SK-N-SH (cell line): ENCODE data around the gene RNF11. TPM values are rescaled to one million over a fixed set of nuclear protein-coding genes. Genes with fewer than 3 reads are reported as not detected.
"Not testable (repeated sequence)": the region's sequence is repeated elsewhere in the genome, so short reads cannot be mapped to it uniquely, and the experiment has no call there.

Experiments
- CTCF ChIA-PET: fragments of 300-600, 350-600 bp; formaldehyde crosslinking; extraction: SDS; loops from one replicate; lab custom pipeline; 2021; lab: Yijun Ruan, JAX
- POLR2A ChIA-PET: fragments of 350-600 bp; sonication (Branson Sonifier 250); formaldehyde crosslinking; extraction: SDS; loops from one replicate; lab custom pipeline; 2020; ENCODE audit warnings: antibody characterized with exemption, inconsistent platforms; lab: Yijun Ruan, JAX
- DNase-seq: peaks from one replicate; pipeline ENCODE4 v3.0.0; 2012
- H2AFZ ChIP-seq: fragments of 200-600 bp; sonication (generic); 2 replicates; pipeline ENCODE4 v1.8.1; 2016; ENCODE audit warnings: antibody characterized with exemption, mild to moderate bottlenecking, low read depth
- H3F3A ChIP-seq: fragments of 200-600 bp; sonication (generic); replicated peaks from 2 replicates; pipeline ENCODE3; 2016; ENCODE audit warnings: antibody characterized with exemption, mild to moderate bottlenecking; ENCODE audit not compliant: insufficient read depth
- H3K27ac ChIP-seq, 2 experiments: fragments of 200-500 bp in 1 of 2; fragments of 200-600 bp in 1 of 2; sonication (Bioruptor generic) in 1 of 2; sonication (generic), shearing (Covaris generic) in 1 of 2; 2 replicates each; pipeline versions ENCODE4 v1.5.1 to v1.6.1; 2014 to 2016; ENCODE audit warnings: low read depth in 2 of 2, inconsistent platforms in 1 of 2, low read length in 1 of 2, mild to moderate bottlenecking in 1 of 2, mixed read lengths in 1 of 2
- H3K27me3 ChIP-seq: fragments of 200-600 bp; sonication (generic), shearing (Covaris generic); 2 replicates; pipeline ENCODE4 v1.6.1; 2016; ENCODE audit warnings: mixed run types; ENCODE audit not compliant: insufficient read depth
- H3K36me3 ChIP-seq, 2 experiments: fragments of 200-500 bp in 1 of 2; fragments of 200-600 bp in 1 of 2; sonication (Bioruptor generic) in 1 of 2; sonication (generic) in 1 of 2; replicated peaks in 1 of 2; 2 replicates each; pipeline versions ENCODE3 to v1.5.1; 2014 to 2016; ENCODE audit warnings: low read length in 1 of 2, mild to moderate bottlenecking in 1 of 2; ENCODE audit not compliant: insufficient read depth in 2 of 2, control insufficient read depth in 1 of 2
- H3K4me1 ChIP-seq, 2 experiments: fragments of 200-500 bp in 1 of 2; fragments of 200-600 bp in 1 of 2; sonication (Bioruptor generic) in 1 of 2; sonication (generic), shearing (Covaris generic) in 1 of 2; 2 replicates each; pipeline versions ENCODE4 v1.5.1 to v1.6.1; 2014 to 2016; ENCODE audit warnings: low read depth in 1 of 2, low read length in 1 of 2, mixed run types in 1 of 2; ENCODE audit not compliant: insufficient read depth in 2 of 2, control insufficient read depth in 1 of 2
- H3K4me2 ChIP-seq: fragments of 200-600 bp; sonication (generic), shearing (Covaris generic); 2 replicates; pipeline ENCODE4 v1.6.1; 2017; ENCODE audit warnings: mixed run types
- H3K4me3 ChIP-seq, 2 experiments: fragments of 200-500 bp in 1 of 2; fragments of 200-600 bp in 1 of 2; sonication (Bioruptor generic) in 1 of 2; sonication (generic), shearing (Covaris generic) in 1 of 2; 2 replicates each; pipeline versions ENCODE4 v1.5.1 to v1.8.1; 2014 to 2016; ENCODE audit warnings: low read depth in 2 of 2, inconsistent platforms in 1 of 2, low read length in 1 of 2, mild to moderate bottlenecking in 1 of 2, mixed read lengths in 1 of 2, moderate library complexity in 1 of 2
- H3K79me2 ChIP-seq: fragments of 200-600 bp; sonication (generic); 2 replicates; pipeline ENCODE4 v1.8.1; 2017; ENCODE audit warnings: mild to moderate bottlenecking; ENCODE audit not compliant: insufficient read depth
- H3K9ac ChIP-seq: fragments of 200-600 bp; sonication (generic); 2 replicates; pipeline ENCODE4 v1.6.1; 2017; ENCODE audit warnings: mixed run types
- H3K9me2 ChIP-seq: fragments of 200-600 bp; sonication (generic); 2 replicates; pipeline ENCODE4 v1.6.1; 2017; ENCODE audit warnings: mixed run types
- H3K9me3 ChIP-seq: fragments of 200-600 bp; sonication (generic); 2 replicates; pipeline ENCODE4 v1.6.1; 2017; ENCODE audit warnings: mixed run types, mild to moderate bottlenecking, moderate library complexity
- H4K20me1 ChIP-seq: fragments of 200-600 bp; sonication (generic); 2 replicates; pipeline ENCODE4 v1.6.1; 2017; ENCODE audit warnings: mild to moderate bottlenecking, mixed run types; ENCODE audit not compliant: insufficient read depth
- CHD2 ChIP-seq: fragments of 150-350 bp; IDR thresholded peaks from 2 replicates; pipeline ENCODE4 v1.6.1; 2018; ENCODE audit warnings: low read length; ENCODE audit not compliant: partially characterized antibody
- EZH2phosphoT487 ChIP-seq: fragments of 200-600 bp; sonication (generic); IDR thresholded peaks from 2 replicates; pipeline ENCODE4 v1.6.1; 2017; ENCODE audit warnings: low read depth, mixed run types, mild to moderate bottlenecking, antibody characterized with exemption, moderate library complexity, borderline replicate concordance
- FOXJ3 ChIP-seq: sonication (generic); formaldehyde crosslinking; IDR thresholded peaks from 2 replicates; pipeline ENCODE4 v1.5.1; 2020; ENCODE audit warnings: mild to moderate bottlenecking, missing genetic modification reagents
- FOXM1 ChIP-seq: IDR thresholded peaks from 2 replicates; pipeline ENCODE4 v1.4.0; 2012; ENCODE audit warnings: low read depth, mild to moderate bottlenecking
- GABPA ChIP-seq: IDR thresholded peaks from 2 replicates; pipeline ENCODE4 v1.4.0; 2012; ENCODE audit warnings: low read depth, mild to moderate bottlenecking
- IRF3 ChIP-seq: fragments of 150-350 bp; IDR thresholded peaks from 2 replicates; pipeline ENCODE4 v1.6.1; 2016; ENCODE audit warnings: mild to moderate bottlenecking, low read depth, low read length
- NFIC ChIP-seq: IDR thresholded peaks from 2 replicates; pipeline ENCODE4 v1.4.0; 2012; ENCODE audit warnings: borderline replicate concordance
- PBX3 ChIP-seq: IDR thresholded peaks from 2 replicates; pipeline ENCODE4; 2012
- POLR2AphosphoS5 ChIP-seq: IDR thresholded peaks from 2 replicates; pipeline ENCODE4 v1.6.1; 2012; ENCODE audit warnings: low read depth, low read length
- RCOR1 ChIP-seq: fragments of 150-350 bp; IDR thresholded peaks from 2 replicates; pipeline ENCODE4 v1.6.1; 2017; ENCODE audit warnings: antibody characterized with exemption, low read length
- RFX5 ChIP-seq: IDR thresholded peaks from 2 replicates; pipeline ENCODE4 v1.6.1; 2012; ENCODE audit warnings: mild to moderate bottlenecking, improper control_type of control experiment, low read length
- RXRA ChIP-seq: IDR thresholded peaks from 2 replicates; pipeline ENCODE4 v1.4.0; 2012; ENCODE audit warnings: low read depth, mild to moderate bottlenecking, borderline replicate concordance
- TAF1 ChIP-seq: IDR thresholded peaks from 2 replicates; pipeline ENCODE4 v1.6.1; 2012; ENCODE audit warnings: low read depth, mild to moderate bottlenecking, low read length, moderate library complexity, borderline replicate concordance
- TEAD4 ChIP-seq: IDR thresholded peaks from 2 replicates; pipeline ENCODE4 v1.4.0; 2012; ENCODE audit warnings: mild to moderate bottlenecking, borderline replicate concordance; ENCODE audit not compliant: insufficient read depth
- YY1 ChIP-seq: IDR thresholded peaks from 2 replicates; pipeline ENCODE4 v1.4.0; 2012; ENCODE audit warnings: low read depth, mild to moderate bottlenecking
- WGBS: methylation state at CpG from one replicate; pipeline ENCODE4 v1.1.6; 2017; ENCODE audit warnings: low lambda C conversion rate; 5-methylcytosine and 5-hydroxymethylcytosine counted together
- polyA plus RNA-seq, 3 experiments: library from polyadenylated mRNA; depleted of rRNA; stranded (reverse); fragments of >200 nt; gene quantifications; 2 replicates each; pipeline ENCODE4 v1.2.3, GENCODE V29; 2012
- TF ChIP-seq, protein P1 (sequence below): IDR thresholded peaks from 2 replicates; pipeline ENCODE4 v1.6.1; 2012; ENCODE audit warnings: mild to moderate bottlenecking, low read depth, low read length, moderate library complexity

Gene RNF11
- polyA plus RNA-seq, 1 of the 3 experiments (the other 2 are of a cell fraction) = 62.5 TPM

- 91% methylated on average over 6 of the region's 6 CpGs for WGBS
- H3K4me2 ChIP-seq = no peak overlapping the region
- CTCF ChIA-PET = no interaction called here
- H3K27me3 ChIP-seq = no peaks in the 10 kb centered on the region
- H3K79me2 ChIP-seq = no peaks in the 10 kb centered on the region
- no peak overlapping the region for H3K4me3 ChIP-seq
- H3K36me3 ChIP-seq = no peaks in the 10 kb centered on the region
- H3K9me3 ChIP-seq = no peaks in the 10 kb centered on the region
- H4K20me1 ChIP-seq = no peaks in the 10 kb centered on the region
- H2AFZ ChIP-seq = no peak overlapping the region
- POLR2A ChIA-PET = no interaction called here
- no peak for TF ChIP-seq TEAD4
- TF ChIP-seq, protein P1, sequence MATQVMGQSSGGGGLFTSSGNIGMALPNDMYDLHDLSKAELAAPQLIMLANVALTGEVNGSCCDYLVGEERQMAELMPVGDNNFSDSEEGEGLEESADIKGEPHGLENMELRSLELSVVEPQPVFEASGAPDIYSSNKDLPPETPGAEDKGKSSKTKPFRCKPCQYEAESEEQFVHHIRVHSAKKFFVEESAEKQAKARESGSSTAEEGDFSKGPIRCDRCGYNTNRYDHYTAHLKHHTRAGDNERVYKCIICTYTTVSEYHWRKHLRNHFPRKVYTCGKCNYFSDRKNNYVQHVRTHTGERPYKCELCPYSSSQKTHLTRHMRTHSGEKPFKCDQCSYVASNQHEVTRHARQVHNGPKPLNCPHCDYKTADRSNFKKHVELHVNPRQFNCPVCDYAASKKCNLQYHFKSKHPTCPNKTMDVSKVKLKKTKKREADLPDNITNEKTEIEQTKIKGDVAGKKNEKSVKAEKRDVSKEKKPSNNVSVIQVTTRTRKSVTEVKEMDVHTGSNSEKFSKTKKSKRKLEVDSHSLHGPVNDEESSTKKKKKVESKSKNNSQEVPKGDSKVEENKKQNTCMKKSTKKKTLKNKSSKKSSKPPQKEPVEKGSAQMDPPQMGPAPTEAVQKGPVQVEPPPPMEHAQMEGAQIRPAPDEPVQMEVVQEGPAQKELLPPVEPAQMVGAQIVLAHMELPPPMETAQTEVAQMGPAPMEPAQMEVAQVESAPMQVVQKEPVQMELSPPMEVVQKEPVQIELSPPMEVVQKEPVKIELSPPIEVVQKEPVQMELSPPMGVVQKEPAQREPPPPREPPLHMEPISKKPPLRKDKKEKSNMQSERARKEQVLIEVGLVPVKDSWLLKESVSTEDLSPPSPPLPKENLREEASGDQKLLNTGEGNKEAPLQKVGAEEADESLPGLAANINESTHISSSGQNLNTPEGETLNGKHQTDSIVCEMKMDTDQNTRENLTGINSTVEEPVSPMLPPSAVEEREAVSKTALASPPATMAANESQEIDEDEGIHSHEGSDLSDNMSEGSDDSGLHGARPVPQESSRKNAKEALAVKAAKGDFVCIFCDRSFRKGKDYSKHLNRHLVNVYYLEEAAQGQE = no peak
- no peak for TF ChIP-seq RXRA
- TF ChIP-seq FOXJ3 (CRISPR knock-in tag) = no peak
- no peak for TF ChIP-seq POLR2AphosphoS5
- no peak for TF ChIP-seq NFIC
- no peak for TF ChIP-seq GABPA
- TF ChIP-seq IRF3 = no peak
- TF ChIP-seq CHD2 = no peak
- no peak for TF ChIP-seq YY1
- TF ChIP-seq PBX3 = no peak
- no peak for TF ChIP-seq FOXM1
- no peak for TF ChIP-seq TAF1
- TF ChIP-seq RCOR1 = no peak
- no peak for TF ChIP-seq RFX5
- TF ChIP-seq EZH2phosphoT487 = no peak
- no peak overlapping the region for H3K9ac ChIP-seq
- H3K9me2 ChIP-seq = no peaks in the 10 kb centered on the region
- DNase-seq = no peak
- H3F3A ChIP-seq = peaks cover 3% of the 10 kb centered on the region
- H3K27ac ChIP-seq = no peak overlapping the region
- no peaks in the 10 kb centered on the region for H3K4me1 ChIP-seq
Measured at GRCh38 chr1:51224255-51224654, 11.8 kb upstream of the RNF11 start.

DNA sequence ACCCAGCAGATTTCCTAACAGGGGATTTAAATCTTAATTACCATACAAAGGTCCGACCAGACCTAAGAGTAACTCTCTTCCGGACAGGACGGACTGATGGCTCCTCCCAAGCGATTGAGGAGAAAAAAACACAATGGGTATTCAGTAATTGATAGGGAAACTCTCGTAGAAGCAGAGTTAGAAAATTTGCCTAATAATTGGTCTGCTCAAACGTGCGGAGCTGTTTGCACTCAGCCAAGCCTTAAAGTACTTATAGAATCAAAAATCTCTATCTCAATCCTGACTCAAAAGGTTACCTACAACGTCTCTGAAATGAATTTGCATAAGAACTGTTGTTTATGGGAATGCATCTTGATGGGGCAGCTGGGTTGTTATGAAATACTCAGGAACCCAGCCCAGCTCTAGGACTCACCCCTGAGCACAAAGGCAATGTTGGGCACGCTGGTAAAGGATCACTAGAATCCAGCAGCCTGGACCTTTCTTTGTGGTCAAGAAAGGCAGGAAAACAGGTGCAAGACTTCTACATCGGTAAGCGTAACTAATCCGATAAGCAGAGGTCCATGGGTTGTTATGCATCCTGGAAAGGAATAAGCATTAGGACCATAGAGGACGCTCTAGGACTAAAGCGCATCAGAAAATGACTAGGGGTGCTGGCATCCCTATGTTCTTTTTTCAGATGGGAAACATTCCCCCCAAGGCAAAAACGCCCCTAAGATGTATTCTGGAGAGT, 8.7 kb upstream of the RNF11 start:
- H3K4me3 ChIP-seq, H3K9me2 ChIP-seq, H3K4me2 ChIP-seq, H3K4me1 ChIP-seq, H2AFZ ChIP-seq, H3F3A ChIP-seq, H3K36me3 ChIP-seq, DNase-seq, H3K9ac ChIP-seq, H3K27ac ChIP-seq, H3K27me3 ChIP-seq, H3K79me2 ChIP-seq, POLR2A ChIA-PET, H3K9me3 ChIP-seq, H4K20me1 ChIP-seq: not testable (repeated sequence)
- 85% methylated on average over 15 of the region's 15 CpGs for WGBS
- CTCF ChIA-PET = interaction anchor here (1.6 kb wide), 1 partner anchor 35 kb away, joined by 5 read pairs; no protein-coding TSS in a partner anchor

DNA sequence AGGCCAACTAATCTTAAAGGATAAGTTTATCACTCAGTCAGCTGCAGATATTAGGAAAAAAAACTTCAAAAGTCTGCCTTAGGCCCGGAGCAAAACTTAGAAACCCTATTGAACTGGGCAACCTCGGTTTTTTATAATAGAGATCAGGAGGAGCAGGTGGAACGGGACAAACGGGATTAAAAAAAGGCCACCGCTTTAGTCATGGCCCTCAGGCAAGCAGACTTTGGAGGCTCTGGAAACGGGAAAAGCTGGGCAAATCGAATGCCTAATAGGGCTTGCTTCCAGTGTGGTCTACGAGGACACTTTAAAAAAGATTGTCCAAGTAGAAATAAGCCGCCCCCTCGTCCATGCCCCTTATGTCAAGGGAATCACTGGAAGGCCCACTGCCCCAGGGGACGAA, 7.6 kb upstream of the RNF11 start:
- H3K27me3 ChIP-seq, H3K9me2 ChIP-seq, H3K36me3 ChIP-seq, CTCF ChIA-PET, H3K4me3 ChIP-seq, H3K4me1 ChIP-seq, H3K9ac ChIP-seq, H3K79me2 ChIP-seq, H2AFZ ChIP-seq, DNase-seq, H3F3A ChIP-seq, H3K4me2 ChIP-seq, H3K9me3 ChIP-seq, H3K27ac ChIP-seq, POLR2A ChIA-PET, H4K20me1 ChIP-seq: not testable (repeated sequence)
- 74% methylated on average over 11 of the region's 11 CpGs for WGBS
